HCT116 (cell line): ENCODE measurements around the gene ADK.

Experiments used
- CTCF ChIP-seq, 3 experiments: fragments of 200-600 bp in 1 of 3; sonication (generic) in 1 of 3; IDR thresholded peaks in 2 of 3; conservative IDR thresholded peaks in 1 of 3; 2 replicates each; pipeline ENCODE4 v1.5.1; 2012 to 2017; ENCODE audit warnings: low read depth in 2 of 3, low read length in 2 of 3, antibody characterized with exemption in 1 of 3, borderline replicate concordance in 1 of 3, control low read depth in 1 of 3, mild to moderate bottlenecking in 1 of 3, mixed read lengths in 1 of 3, mixed run types in 1 of 3, moderate library complexity in 1 of 3; ENCODE audit not compliant: insufficient read depth in 1 of 3
- EZH2 ChIP-seq: fragments of 200-600 bp; sonication (generic); IDR thresholded peaks from 2 replicates; pipeline ENCODE4 v1.6.1; 2017; ENCODE audit warnings: antibody characterized with exemption, mixed run types
- EZH2phosphoT487 ChIP-seq: fragments of 200-600 bp; IDR thresholded peaks from 2 replicates; pipeline ENCODE4 v1.6.1; 2018; ENCODE audit warnings: antibody characterized with exemption, borderline replicate concordance
- RAD21 ChIP-seq: IDR thresholded peaks from 2 replicates; pipeline ENCODE4 v1.6.1; 2012; ENCODE audit warnings: low read depth, mild to moderate bottlenecking
- SIN3A ChIP-seq: IDR thresholded peaks from 2 replicates; pipeline ENCODE4 v1.6.1; 2012; ENCODE audit warnings: low read depth

- no peak for TF ChIP-seq CTCF (IDR thresholded peaks at IDR 0.05 in 2 of 3, conservative IDR thresholded peaks at IDR 0.05 in 1 of 3; ENCODE audit: borderline replicate concordance in 1 of 3, insufficient read depth in 1 of 3, low read depth in 2 of 3, low read length in 2 of 3)
- no peak for TF ChIP-seq SIN3A
- no peak for TF ChIP-seq RAD21
- no peak for TF ChIP-seq EZH2phosphoT487
- no peak for TF ChIP-seq EZH2
Measured at GRCh38 chr10:74419491-74419951, 268.5 kb downstream of the ADK start.
